Dermis blood vessel endothelial cell (primary cell): ENCODE results near the gene ST8SIA3. TPM values are rescaled to one million over a fixed set of nuclear protein-coding genes. Genes with fewer than 3 reads are reported as not detected.
A peak's percentile ranks its signal among the peaks of the same experiment; 100 is the strongest.

ENCODE experiments used
- DNase-seq: peaks from one replicate; pipeline ENCODE4 v3.0.0; 2010
- total RNA-seq: library from RNA; depleted of rRNA; stranded (reverse); fragments of >200 nt; gene quantifications from 2 replicates; pipeline ENCODE4 v1.2.3, GENCODE V29; 2014

ST8SIA3 gene
- total RNA-seq: not detected in 2 replicates

GRCh38 chr18:57352271-57352701 lies at the start of gene ST8SIA3:
TSS of gene ST8SIA3 (plus strand) at chr18:57352557. CDS start at chr18:57352847, 290 bp downstream.
- DNase-seq: no peak

- DNase-seq: no peak
Observed at GRCh38 chr18:57311472-57311871, 40.9 kb upstream of the ST8SIA3 start.

GRCh38 chr18:57312346-57313144 lies 39.8 kb upstream of the ST8SIA3 start:
- DNase-seq: no peak

- DNase-seq: no peak
Observed at GRCh38 chr18:57320603-57321002, 31.8 kb upstream of the ST8SIA3 start.

- DNase-seq: no peak
Observed at GRCh38 chr18:57325491-57326166, 26.7 kb upstream of the ST8SIA3 start.

- no peak for DNase-seq
Observed at GRCh38 chr18:57326718-57327323, 25.5 kb upstream of the ST8SIA3 start.

- no peak for DNase-seq
Observed at GRCh38 chr18:57328665-57329064, 23.7 kb upstream of the ST8SIA3 start.

GRCh38 chr18:57329856-57330255 lies 22.5 kb upstream of the ST8SIA3 start:
- no peak for DNase-seq

- no peak for DNase-seq
Observed at GRCh38 chr18:57331718-57332117, 20.6 kb upstream of the ST8SIA3 start.

GRCh38 chr18:57333940-57334339 lies 18.4 kb upstream of the ST8SIA3 start:
- no peak for DNase-seq

- DNase-seq: no peak
Observed at GRCh38 chr18:57334383-57334782, 18.0 kb upstream of the ST8SIA3 start.

- DNase-seq: no peak
Observed at GRCh38 chr18:57336343-57336742, 16.0 kb upstream of the ST8SIA3 start.

GRCh38 chr18:57337890-57338289 lies 14.5 kb upstream of the ST8SIA3 start:
- no peak for DNase-seq

- no peak for DNase-seq
Observed at GRCh38 chr18:57343833-57344232, 8.5 kb upstream of the ST8SIA3 start.

- DNase-seq: no peak
Observed at GRCh38 chr18:57346876-57347275, 5.5 kb upstream of the ST8SIA3 start.

GRCh38 chr18:57347784-57348183 lies 4.6 kb upstream of the ST8SIA3 start:
- no peak for DNase-seq

- no peak for DNase-seq
Observed at GRCh38 chr18:57352761-57353136, 392 bp downstream of the ST8SIA3 start.

GRCh38 chr18:57353137-57353939 lies 981 bp downstream of the ST8SIA3 start:
- DNase-seq: no peak

GRCh38 chr18:57353940-57354461 lies 1.6 kb downstream of the ST8SIA3 start:
- DNase-seq: peak; percentile 63

- no peak for DNase-seq
Observed at GRCh38 chr18:57359433-57359832, 7.1 kb downstream of the ST8SIA3 start.

- no peak for DNase-seq
Observed at GRCh38 chr18:57362714-57363113, 10.4 kb downstream of the ST8SIA3 start.

- no peak for DNase-seq
Observed at GRCh38 chr18:57364460-57364859, 12.1 kb downstream of the ST8SIA3 start.
